Fibroblast of lung (primary cell): ENCODE data around the gene RTN4RL2.

Experiments used
- CTCF ChIP-seq, 2 donors: IDR thresholded peaks in 1 of 2; conservative IDR thresholded peaks in 1 of 2; 1 replicate in 1 of 2; 2 replicates in 1 of 2; pipeline ENCODE4 v1.5.1; 2011 to 2012; ENCODE audit warnings: low read length in 2 of 2, control low read depth in 1 of 2, inconsistent platforms in 1 of 2, low read depth in 1 of 2, mild to moderate bottlenecking in 1 of 2
- EZH2 ChIP-seq: IDR thresholded peaks from 2 replicates; pipeline ENCODE4 v1.5.1; 2012; ENCODE audit warnings: low read length, control low read depth, mild to moderate bottlenecking; ENCODE audit errors: missing control alignments

GRCh38 chr11:57513911-57514537, 53.7 kb downstream of the RTN4RL2 start:
- no peak for TF ChIP-seq CTCF (conservative IDR thresholded peaks at IDR 0.05 in 1 of 2, IDR thresholded peaks at IDR 0.05 in 1 of 2; ENCODE audit: low read depth in 1 of 2, low read length in 2 of 2)
- TF ChIP-seq EZH2, result no peak
